GM20431 (cell line): ENCODE data around the gene BMPR1B.

Source experiments
- in situ Hi-C: fragments of 300-500 bp; cut with MseI, MboI; formaldehyde crosslinking; loops from one replicate; pipeline ENCODE4 v1.15.0; 2020; ENCODE audit warnings: low sequenced_read_pairs; ENCODE audit not compliant: unreplicated experiment

The BMPR1B gene

GRCh38 chr4:94895081-94895480, 137.3 kb downstream of the BMPR1B start:
- in situ Hi-C loops: no loop called here

GRCh38 chr4:94897023-94897422, 139.3 kb downstream of the BMPR1B start:
- in situ Hi-C loops: no loop called here

- in situ Hi-C loops: no loop called here
Measured at GRCh38 chr4:94905511-94905910, 147.8 kb downstream of the BMPR1B start.

GRCh38 chr4:94909645-94910044, 151.9 kb downstream of the BMPR1B start:
- in situ Hi-C loops: no loop called here

GRCh38 chr4:94911106-94911505, 153.4 kb downstream of the BMPR1B start:
- in situ Hi-C loops: no loop called here

- in situ Hi-C loops: no loop called here
Measured at GRCh38 chr4:94912606-94913005, 154.9 kb downstream of the BMPR1B start.

- in situ Hi-C loops: no loop called here
Measured at GRCh38 chr4:94913316-94913715, 155.6 kb downstream of the BMPR1B start.

- in situ Hi-C loops: no loop called here
Measured at GRCh38 chr4:94917146-94917545, 159.4 kb downstream of the BMPR1B start.

- in situ Hi-C loops: no loop called here
Measured at GRCh38 chr4:94918543-94918942, 160.8 kb downstream of the BMPR1B start.

- in situ Hi-C loops: no loop called here
Measured at GRCh38 chr4:94920369-94920768, 162.6 kb downstream of the BMPR1B start.

- in situ Hi-C loops: no loop called here
Measured at GRCh38 chr4:94924566-94924965, 166.8 kb downstream of the BMPR1B start.

- in situ Hi-C loops: no loop called here
Measured at GRCh38 chr4:94925764-94926347, 168.1 kb downstream of the BMPR1B start.

- in situ Hi-C loops: no loop called here
Measured at GRCh38 chr4:94926936-94927335, 169.2 kb downstream of the BMPR1B start.

GRCh38 chr4:94927696-94928095, 169.9 kb downstream of the BMPR1B start:
- in situ Hi-C loops: no loop called here

GRCh38 chr4:94929696-94930095, 171.9 kb downstream of the BMPR1B start:
- in situ Hi-C loops: no loop called here

GRCh38 chr4:94931626-94932025, 173.9 kb downstream of the BMPR1B start:
- in situ Hi-C loops: no loop called here

GRCh38 chr4:94932366-94932765, 174.6 kb downstream of the BMPR1B start:
- in situ Hi-C loops: no loop called here

GRCh38 chr4:94933799-94934198, 176.0 kb downstream of the BMPR1B start:
- in situ Hi-C loops: no loop called here

GRCh38 chr4:94934201-94934600, 176.4 kb downstream of the BMPR1B start:
- in situ Hi-C loops: no loop called here

GRCh38 chr4:94934864-94935263, 177.1 kb downstream of the BMPR1B start:
- in situ Hi-C loops: no loop called here

GRCh38 chr4:94936854-94937253, 179.1 kb downstream of the BMPR1B start:
- in situ Hi-C loops: no loop called here

- in situ Hi-C loops: no loop called here
Measured at GRCh38 chr4:94939791-94940519, 182.2 kb downstream of the BMPR1B start.
